Ascending aorta (tissue), 2 donors: Measurements from ENCODE around the gene PRTN3. TPM values are rescaled to one million over a fixed set of nuclear protein-coding genes. Genes with fewer than 3 reads are reported as not detected.
A peak's percentile ranks its signal among the peaks of the same experiment; 100 is the strongest.

ENCODE experiments used
- DNase-seq, 2 donors: peaks; one replicate each; pipeline ENCODE4 v3.0.0-alpha.2; 2019; ENCODE audit warnings: low spot score in 2 of 2
- H3K27ac ChIP-seq, 2 donors: fragments of 200-600 bp; sonication (generic); one replicate each; pipeline ENCODE4 v1.5.1; 2016 to 2017; ENCODE audit warnings: mild to moderate bottlenecking in 1 of 2
- H3K27me3 ChIP-seq: fragments of 200-600 bp; sonication (generic); one replicate; pipeline ENCODE4 v1.5.1; 2017
- H3K36me3 ChIP-seq, 2 donors: fragments of 200-600 bp; sonication (generic); one replicate each; pipeline ENCODE4 v1.5.1; 2016
- H3K4me1 ChIP-seq, 2 donors: fragments of 200-600 bp; sonication (generic); one replicate each; pipeline ENCODE4 v1.5.1; 2016 to 2017; ENCODE audit warnings: mild to moderate bottlenecking in 1 of 2
- H3K4me3 ChIP-seq, 2 donors: fragments of 200-600 bp; sonication (generic); one replicate each; pipeline ENCODE4 v1.5.1; 2016 to 2017; ENCODE audit warnings: mild to moderate bottlenecking in 1 of 2
- H3K9me3 ChIP-seq, 2 donors: fragments of 200-600 bp; sonication (generic); one replicate each; pipeline ENCODE4 v1.5.1; 2016
- intact Hi-C: fragments of 100-400 bp; cut with DNase I; formaldehyde crosslinking; loops from one replicate; pipeline ENCODE4 v1.15.1; 2023
- total RNA-seq: library from RNA; depleted of rRNA; stranded (reverse); fragments of >200 nt; gene quantifications from one replicate; pipeline ENCODE4 v1.1.0, GENCODE V29; 2016
- TF ChIP-seq, protein P1 (sequence below), 3 experiments: fragments of 200-600 bp in 2 of 3; fragments of 450-650 bp in 1 of 3; sonication (generic) in 2 of 3; IDR thresholded peaks; one replicate each; pipeline ENCODE4 v1.5.1; 2016 to 2019; ENCODE audit warnings: antibody characterized with exemption in 3 of 3, mild to moderate bottlenecking in 1 of 3, moderate library complexity in 1 of 3

Gene PRTN3
- total RNA-seq, 1 donor from 2014 or later: not detected

DNA sequence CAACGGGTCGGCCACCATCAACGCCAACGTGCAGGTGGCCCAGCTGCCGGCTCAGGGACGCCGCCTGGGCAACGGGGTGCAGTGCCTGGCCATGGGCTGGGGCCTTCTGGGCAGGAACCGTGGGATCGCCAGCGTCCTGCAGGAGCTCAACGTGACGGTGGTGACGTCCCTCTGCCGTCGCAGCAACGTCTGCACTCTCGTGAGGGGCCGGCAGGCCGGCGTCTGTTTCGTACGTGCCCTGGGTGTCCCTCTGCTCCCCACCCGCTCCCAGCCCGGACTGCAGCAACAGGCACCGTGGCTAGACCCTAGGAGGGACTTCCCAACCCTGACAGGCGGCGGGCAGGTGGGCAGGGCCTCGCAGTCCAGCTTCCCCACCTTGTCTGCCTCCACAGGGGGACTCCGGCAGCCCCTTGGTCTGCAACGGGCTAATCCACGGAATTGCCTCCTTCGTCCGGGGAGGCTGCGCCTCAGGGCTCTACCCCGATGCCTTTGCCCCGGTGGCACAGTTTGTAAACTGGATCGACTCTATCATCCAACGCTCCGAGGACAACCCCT is 14.8 kb downstream of the PRTN3 start:
- H3K36me3 ChIP-seq: no peaks in the 10 kb centered on the region
- H3K27ac ChIP-seq: no peak overlapping the region
- no peak for DNase-seq
- TF ChIP-seq, protein P1, sequence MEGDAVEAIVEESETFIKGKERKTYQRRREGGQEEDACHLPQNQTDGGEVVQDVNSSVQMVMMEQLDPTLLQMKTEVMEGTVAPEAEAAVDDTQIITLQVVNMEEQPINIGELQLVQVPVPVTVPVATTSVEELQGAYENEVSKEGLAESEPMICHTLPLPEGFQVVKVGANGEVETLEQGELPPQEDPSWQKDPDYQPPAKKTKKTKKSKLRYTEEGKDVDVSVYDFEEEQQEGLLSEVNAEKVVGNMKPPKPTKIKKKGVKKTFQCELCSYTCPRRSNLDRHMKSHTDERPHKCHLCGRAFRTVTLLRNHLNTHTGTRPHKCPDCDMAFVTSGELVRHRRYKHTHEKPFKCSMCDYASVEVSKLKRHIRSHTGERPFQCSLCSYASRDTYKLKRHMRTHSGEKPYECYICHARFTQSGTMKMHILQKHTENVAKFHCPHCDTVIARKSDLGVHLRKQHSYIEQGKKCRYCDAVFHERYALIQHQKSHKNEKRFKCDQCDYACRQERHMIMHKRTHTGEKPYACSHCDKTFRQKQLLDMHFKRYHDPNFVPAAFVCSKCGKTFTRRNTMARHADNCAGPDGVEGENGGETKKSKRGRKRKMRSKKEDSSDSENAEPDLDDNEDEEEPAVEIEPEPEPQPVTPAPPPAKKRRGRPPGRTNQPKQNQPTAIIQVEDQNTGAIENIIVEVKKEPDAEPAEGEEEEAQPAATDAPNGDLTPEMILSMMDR (IDR thresholded peaks at IDR 0.05): no peak
- H3K4me1 ChIP-seq: peaks cover 0 to 5% of the 10 kb centered on the region in 2 donors
- H3K9me3 ChIP-seq: no peaks in the 10 kb centered on the region
- peaks cover 25% of the 10 kb centered on the region for H3K27me3 ChIP-seq
- intact Hi-C loops: loop anchor here (2.0 kb wide), 1 partner anchor 65 kb away; no protein-coding TSS in a partner anchor
- no peak overlapping the region for H3K4me3 ChIP-seq

DNA sequence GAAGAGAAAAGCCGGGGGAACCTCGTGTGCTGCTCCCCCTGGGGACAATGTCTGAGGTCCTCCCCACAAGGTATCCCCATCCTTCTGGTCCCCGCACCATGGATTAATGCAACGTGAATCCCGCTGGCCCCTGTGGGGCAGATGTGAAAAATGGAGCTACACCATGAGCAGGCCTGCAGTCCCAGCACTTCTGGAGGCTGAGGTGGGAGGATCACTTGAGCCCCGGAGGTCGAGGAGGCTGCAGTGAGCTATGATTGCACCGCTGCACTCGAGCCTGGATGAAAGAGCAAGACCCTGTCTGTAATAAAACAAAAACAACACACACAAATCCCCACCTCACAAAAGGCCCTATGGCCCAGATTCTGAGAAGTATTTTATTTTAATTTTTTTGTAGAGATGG is 17.5 kb downstream of the PRTN3 start:
- Histone ChIP-seq H3K36me3 (no peaks in the 10 kb centered on the region), H3K4me3 (no peak overlapping the region), H3K4me1 (peaks cover 0 to 11% of the 10 kb centered on the region in 2 donors), H3K27ac (no peak overlapping the region), H3K9me3 (no peaks in the 10 kb centered on the region), H3K27me3 (peaks cover 24% of the 10 kb centered on the region)
- TF ChIP-seq, protein P1 (IDR thresholded peaks at IDR 0.05): no peak
- DNase-seq: no peak
- intact Hi-C loops: no loop called here

DNA sequence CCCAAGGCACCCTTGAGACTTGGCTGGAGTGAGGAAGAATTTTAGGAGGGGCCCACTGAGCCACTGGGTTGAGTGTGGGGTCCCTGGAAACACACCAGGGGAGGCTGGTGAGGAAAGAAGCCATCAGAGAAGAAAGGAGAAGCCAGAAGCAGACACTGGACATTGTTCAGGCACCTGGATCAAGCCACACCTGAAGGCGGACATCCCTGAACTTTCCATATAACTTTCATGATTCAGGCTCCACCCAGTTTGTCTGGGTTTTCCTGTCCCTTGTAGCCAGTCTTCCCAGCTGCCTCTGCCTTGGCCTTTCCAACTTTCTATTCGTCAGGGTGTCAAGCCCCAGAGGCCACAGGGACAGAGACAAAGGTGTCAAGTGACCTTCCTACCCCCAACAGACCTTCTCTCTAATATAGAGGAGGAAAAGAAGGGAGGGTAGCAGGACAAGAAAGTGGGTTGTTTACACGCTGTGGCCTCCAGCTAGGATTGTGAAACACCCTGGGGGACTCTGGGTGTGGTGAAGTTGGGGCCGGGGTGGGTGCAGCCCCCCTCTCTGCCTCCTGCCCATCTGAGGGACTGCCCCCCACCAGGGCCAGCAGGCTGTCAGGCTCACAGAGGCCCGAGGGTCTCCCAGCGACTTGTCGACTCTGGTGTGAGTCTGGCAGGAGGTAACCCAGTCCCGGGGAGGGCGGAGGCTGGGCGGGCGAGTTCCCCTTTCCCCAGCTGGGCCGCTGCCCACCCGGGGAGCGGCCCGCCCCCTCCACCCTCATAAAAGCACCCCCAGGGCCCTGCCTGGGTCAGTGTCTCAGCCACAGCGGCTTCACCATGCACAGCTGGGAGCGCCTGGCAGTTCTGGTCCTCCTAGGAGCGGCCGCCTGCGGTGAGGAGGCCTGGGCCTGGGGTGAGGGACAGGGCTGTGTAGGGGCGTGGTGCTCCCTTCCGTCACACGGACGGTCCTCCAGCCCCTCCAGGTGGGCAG is 18.4 kb downstream of the PRTN3 start, which contains the start of gene CFD:
CFD (plus strand) TSS at position 797 of the 976 bp plus-strand sequence; CDS start at position 823, 26 bp downstream.
- peaks cover 0 to 11% of the 10 kb centered on the region in 2 donors for H3K4me1 ChIP-seq
- DNase-seq: peak; percentile 38 to 76

DNA sequence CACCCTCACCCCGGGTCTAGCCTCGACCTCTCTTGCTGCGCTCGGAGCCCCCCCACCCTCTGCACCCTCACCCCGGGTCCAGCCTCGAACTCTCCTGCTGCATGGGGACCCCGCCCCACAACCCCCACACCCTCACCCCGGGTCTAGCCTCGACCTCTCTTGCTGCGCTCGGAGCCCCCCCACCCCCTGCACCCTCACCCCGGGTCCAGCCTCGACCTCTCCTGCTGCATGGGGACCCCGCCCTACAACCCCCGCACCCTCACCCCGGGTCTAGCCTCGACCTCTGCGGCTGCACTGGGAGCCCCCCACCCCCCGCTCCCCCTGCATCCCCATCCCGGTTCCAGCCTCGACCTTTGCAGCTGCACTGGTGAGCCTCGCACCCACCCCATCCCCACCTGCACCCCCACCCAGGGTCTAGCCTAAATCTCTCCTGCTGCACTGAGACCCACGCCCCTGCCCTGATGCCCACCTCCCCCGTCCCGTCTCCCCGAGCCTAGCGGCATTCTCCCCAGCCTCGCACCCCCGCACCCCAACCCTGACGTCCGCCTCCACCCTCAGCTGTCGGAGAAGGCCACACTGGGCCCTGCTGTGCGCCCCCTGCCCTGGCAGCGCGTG is 20.4 kb downstream of the PRTN3 start:
- H3K9me3 ChIP-seq: no peaks in the 10 kb centered on the region
- TF ChIP-seq, protein P1 (IDR thresholded peaks at IDR 0.05): no peak
- H3K4me1 ChIP-seq: peaks cover 0 to 11% of the 10 kb centered on the region in 2 donors
- H3K4me3 ChIP-seq: peak overlapping the region in 1 of 2 donors; percentile 52
- intact Hi-C loops: loop anchor here (5.0 to 10.0 kb wide), 2 partner anchors 86 to 121 kb away; partner anchors contain the start of gene WDR18
- peaks cover 24% of the 10 kb centered on the region for H3K27me3 ChIP-seq
- DNase-seq: no peak
- H3K36me3 ChIP-seq: no peaks in the 10 kb centered on the region
- H3K27ac ChIP-seq: no peak overlapping the region

More for the DNA sequence above, 18.4 kb downstream of the PRTN3 start, which contains the start of gene CFD:
- Histone ChIP-seq H3K27me3 (peaks cover 24% of the 10 kb centered on the region), H3K4me3 (peak within 1 kb of the TSS; percentile 27 to 52), H3K27ac (peak within 1 kb of the TSS in 1 of 2 donors; percentile 1), H3K36me3 (no peaks in the 10 kb centered on the region), H3K9me3 (no peaks in the 10 kb centered on the region)
- TF ChIP-seq, protein P1 (IDR thresholded peaks at IDR 0.05): no peak
- intact Hi-C loops: no loop called here
